ENCODE data around the gene WDR6.

Gene WDR6

DNA sequence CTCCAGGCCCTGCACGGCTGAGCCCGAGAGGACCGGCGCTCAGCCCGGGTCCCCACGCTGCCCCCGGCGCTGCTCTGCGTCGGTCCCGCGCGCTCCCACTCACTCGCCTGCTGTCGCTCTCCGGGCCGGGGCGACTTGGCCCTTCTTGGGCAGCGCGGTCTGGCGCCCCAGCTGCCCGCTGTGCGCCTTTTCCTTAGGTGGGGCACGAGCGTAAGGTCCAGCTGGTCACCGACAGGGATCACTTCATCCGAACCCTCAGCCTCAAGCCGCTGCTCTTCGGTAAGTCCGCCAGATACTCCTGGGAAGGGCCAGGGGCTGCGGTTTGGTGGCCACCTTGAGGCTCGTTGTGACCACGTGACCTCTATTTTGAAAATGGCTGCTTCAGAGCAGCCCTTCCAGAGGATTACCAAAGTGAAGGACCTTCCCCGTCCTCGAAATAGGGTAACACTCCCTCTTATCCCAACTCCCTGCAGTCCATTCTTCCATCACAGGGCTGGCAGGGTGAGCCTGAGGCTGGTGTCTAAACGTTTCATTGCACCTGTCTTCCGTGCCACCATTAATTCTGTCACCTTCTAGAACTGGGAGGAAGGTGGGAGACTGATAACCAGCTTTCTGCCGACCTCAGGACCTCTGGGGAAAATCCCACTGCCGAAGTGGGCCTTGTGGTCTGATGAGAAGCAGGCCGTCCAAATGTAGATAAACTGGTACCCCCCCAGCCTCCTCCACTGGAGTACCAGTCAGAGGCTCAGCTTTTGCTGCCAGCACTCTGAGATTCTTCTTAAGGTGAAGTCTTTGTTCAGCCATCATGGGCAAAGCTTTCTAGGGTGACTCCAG, 16.3 kb upstream of the WDR6 start:
- peaks cover 9 to 29% (median 24%) of the 10 kb centered on the region in 5 donors for H3K4me1 ChIP-seq (ENCODE audit: control insufficient read depth in 5 of 5, insufficient read depth in 5 of 5, low read length in 5 of 5)
- H3K9ac ChIP-seq (ENCODE audit: low read length in 5 of 5) = peak overlapping the region; percentile 48 to 88 (median 71)
- no peaks in the 10 kb centered on the region for H3K9me3 ChIP-seq (ENCODE audit: control insufficient read depth in 5 of 5, low read length in 5 of 5)
- H3K4me3 ChIP-seq (ENCODE audit: low read depth in 1 of 5, low read length in 5 of 5) = peak overlapping the region; percentile 83 to 95 (median 86)
- H3K27me3 ChIP-seq (ENCODE audit: control insufficient read depth in 5 of 5, insufficient read depth in 4 of 5, low read length in 5 of 5) = no peaks in the 10 kb centered on the region
- H3K27ac ChIP-seq (ENCODE audit: low read depth, low read length) = peak overlapping the region; percentile 90
- peaks cover 0 to 20% (median 7%) of the 10 kb centered on the region in 5 donors for H3K36me3 ChIP-seq (ENCODE audit: control insufficient read depth in 5 of 5, insufficient read depth in 5 of 5, low read length in 5 of 5)

DNA sequence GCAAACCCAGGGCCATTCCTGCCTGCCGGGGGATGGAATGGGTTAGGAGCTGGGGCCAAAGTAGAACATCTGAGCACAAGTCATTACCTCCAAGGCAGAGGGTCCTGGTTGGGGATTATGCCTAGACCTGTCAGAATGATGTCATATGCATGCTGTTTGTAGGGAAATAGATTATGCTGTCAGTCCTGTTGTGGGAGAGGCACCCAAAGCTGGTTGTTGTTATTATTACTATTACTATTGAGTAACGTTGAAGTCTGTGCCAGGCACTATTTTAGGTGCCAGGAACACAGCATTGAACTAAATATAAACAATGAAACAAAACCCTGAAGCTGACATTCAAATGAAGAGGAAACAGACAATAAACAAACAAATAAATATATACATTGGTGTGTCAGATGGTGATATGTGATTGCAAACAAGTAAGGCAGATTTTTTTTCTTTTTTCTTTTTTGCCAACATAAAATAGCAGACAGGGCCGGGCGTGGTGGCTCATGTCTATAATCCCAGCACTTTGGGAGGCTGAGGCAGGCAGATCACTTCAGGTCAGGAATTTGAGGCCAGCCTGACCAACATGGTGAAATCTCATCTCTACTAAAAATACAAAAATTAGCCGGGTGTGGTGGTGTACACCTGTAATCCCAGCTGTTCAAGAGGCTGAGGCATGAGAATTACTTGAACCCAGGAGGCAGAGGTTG, 15.2 kb upstream of the WDR6 start:
- Histone ChIP-seq H3K9ac (ENCODE audit: low read length in 5 of 5) (peak overlapping the region in 3 of 5 donors; percentile 30 to 39 (median 31)), H3K27ac (ENCODE audit: low read depth, low read length) (no peak overlapping the region), H3K36me3 (ENCODE audit: control insufficient read depth in 5 of 5, insufficient read depth in 5 of 5, low read length in 5 of 5) (peaks cover 0 to 15% (median 4%) of the 10 kb centered on the region in 5 donors), H3K27me3 (ENCODE audit: control insufficient read depth in 5 of 5, insufficient read depth in 4 of 5, low read length in 5 of 5) (no peaks in the 10 kb centered on the region), H3K4me3 (ENCODE audit: low read depth in 1 of 5, low read length in 5 of 5) (peak overlapping the region in 1 of 5 donors; percentile 93), H3K4me1 (ENCODE audit: control insufficient read depth in 5 of 5, insufficient read depth in 5 of 5, low read length in 5 of 5) (peaks cover 9 to 29% (median 24%) of the 10 kb centered on the region in 5 donors), H3K9me3 (ENCODE audit: control insufficient read depth in 5 of 5, low read length in 5 of 5) (no peaks in the 10 kb centered on the region)

DNA sequence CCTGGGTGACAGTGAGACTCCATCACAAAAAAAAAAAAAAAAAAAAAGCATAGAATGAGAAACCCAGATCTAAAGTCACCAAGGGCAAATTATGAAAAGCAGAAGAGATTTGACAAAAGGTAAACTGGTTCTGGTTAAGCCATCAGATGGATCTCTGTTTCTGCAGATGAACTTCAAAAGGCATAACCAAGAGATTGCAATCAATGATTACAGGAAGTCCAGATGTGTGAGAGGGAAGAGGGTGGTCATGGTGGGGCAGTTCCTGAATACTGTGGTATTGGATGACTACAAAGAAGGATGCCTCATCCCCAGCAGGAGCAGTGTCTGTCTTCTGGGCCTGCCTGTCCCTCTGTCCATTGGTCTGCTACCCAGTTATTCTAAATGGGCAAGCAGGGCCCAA, 13.4 kb upstream of the WDR6 start:
- no peaks in the 10 kb centered on the region for H3K9me3 ChIP-seq (ENCODE audit: control insufficient read depth in 5 of 5, low read length in 5 of 5)
- no peaks in the 10 kb centered on the region for H3K27me3 ChIP-seq (ENCODE audit: control insufficient read depth in 5 of 5, insufficient read depth in 4 of 5, low read length in 5 of 5)
- no peak overlapping the region for H3K4me3 ChIP-seq (ENCODE audit: low read depth in 1 of 5, low read length in 5 of 5)
- no peak overlapping the region for H3K27ac ChIP-seq (ENCODE audit: low read depth, low read length)
- H3K4me1 ChIP-seq (ENCODE audit: control insufficient read depth in 5 of 5, insufficient read depth in 5 of 5, low read length in 5 of 5) = peaks cover 9 to 29% (median 24%) of the 10 kb centered on the region in 5 donors
- peaks cover 0 to 15% (median 4%) of the 10 kb centered on the region in 5 donors for H3K36me3 ChIP-seq (ENCODE audit: control insufficient read depth in 5 of 5, insufficient read depth in 5 of 5, low read length in 5 of 5)
- no peak overlapping the region for H3K9ac ChIP-seq (ENCODE audit: low read length in 5 of 5)

GRCh38 chr3:48996640-48997039, 10.6 kb upstream of the WDR6 start:
- Histone ChIP-seq H3K9ac (ENCODE audit: low read length in 5 of 5) (no peak overlapping the region), H3K27me3 (ENCODE audit: control insufficient read depth in 5 of 5, insufficient read depth in 4 of 5, low read length in 5 of 5) (no peaks in the 10 kb centered on the region), H3K4me1 (ENCODE audit: control insufficient read depth in 5 of 5, insufficient read depth in 5 of 5, low read length in 5 of 5) (peaks cover 1 to 3% (median 2%) of the 10 kb centered on the region in 5 donors), H3K36me3 (ENCODE audit: control insufficient read depth in 5 of 5, insufficient read depth in 5 of 5, low read length in 5 of 5) (peaks cover 0 to 15% (median 4%) of the 10 kb centered on the region in 5 donors), H3K27ac (ENCODE audit: low read depth, low read length) (no peak overlapping the region), H3K9me3 (ENCODE audit: control insufficient read depth in 5 of 5, low read length in 5 of 5) (no peaks in the 10 kb centered on the region), H3K4me3 (ENCODE audit: low read depth in 1 of 5, low read length in 5 of 5) (no peak overlapping the region)

DNA sequence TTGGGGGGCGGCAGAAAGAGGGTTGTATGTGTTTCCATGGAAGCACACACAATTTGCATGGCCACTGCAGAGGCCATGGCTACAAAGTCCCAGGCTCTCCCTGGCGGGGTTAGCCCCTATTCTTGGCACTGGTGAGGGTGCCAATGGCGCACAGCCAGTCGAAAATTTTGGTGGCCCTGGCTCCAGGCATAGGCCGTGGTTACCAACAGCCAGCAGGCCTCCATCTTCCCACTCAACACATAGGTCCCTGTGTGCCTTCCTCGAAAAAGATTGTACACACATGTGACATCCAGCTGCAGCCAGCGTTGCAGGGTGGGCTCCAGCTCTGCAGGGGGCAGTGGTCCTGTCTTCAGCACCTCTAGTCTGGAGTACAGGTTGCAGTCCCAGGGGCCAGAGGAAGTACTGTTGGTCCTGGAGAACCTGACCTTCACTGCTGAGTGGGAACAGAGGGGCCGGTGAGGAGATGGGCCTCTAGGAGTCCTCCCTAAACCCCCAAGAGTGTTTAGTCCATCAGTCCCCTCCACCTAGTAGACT, 10.0 kb upstream of the WDR6 start:
- no peaks in the 10 kb centered on the region for H3K27me3 ChIP-seq (ENCODE audit: control insufficient read depth in 5 of 5, insufficient read depth in 4 of 5, low read length in 5 of 5)
- H3K4me3 ChIP-seq (ENCODE audit: low read depth in 1 of 5, low read length in 5 of 5) = no peak overlapping the region
- no peaks in the 10 kb centered on the region for H3K9me3 ChIP-seq (ENCODE audit: control insufficient read depth in 5 of 5, low read length in 5 of 5)
- H3K27ac ChIP-seq (ENCODE audit: low read depth, low read length) = no peak overlapping the region
- peaks cover 0 to 15% (median 4%) of the 10 kb centered on the region in 5 donors for H3K36me3 ChIP-seq (ENCODE audit: control insufficient read depth in 5 of 5, insufficient read depth in 5 of 5, low read length in 5 of 5)
- H3K4me1 ChIP-seq (ENCODE audit: control insufficient read depth in 5 of 5, insufficient read depth in 5 of 5, low read length in 5 of 5) = no peaks in the 10 kb centered on the region
- no peak overlapping the region for H3K9ac ChIP-seq (ENCODE audit: low read length in 5 of 5)

- Histone ChIP-seq H3K27ac (ENCODE audit: low read depth, low read length) (no peak overlapping the region), H3K9ac (ENCODE audit: low read length in 5 of 5) (peak overlapping the region in 1 of 5 donors; percentile 9), H3K36me3 (ENCODE audit: control insufficient read depth in 5 of 5, insufficient read depth in 5 of 5, low read length in 5 of 5) (peaks cover 0 to 15% (median 4%) of the 10 kb centered on the region in 5 donors), H3K27me3 (ENCODE audit: control insufficient read depth in 5 of 5, insufficient read depth in 4 of 5, low read length in 5 of 5) (no peaks in the 10 kb centered on the region), H3K4me3 (ENCODE audit: low read depth in 1 of 5, low read length in 5 of 5) (no peak overlapping the region), H3K9me3 (ENCODE audit: control insufficient read depth in 5 of 5, low read length in 5 of 5) (no peaks in the 10 kb centered on the region), H3K4me1 (ENCODE audit: control insufficient read depth in 5 of 5, insufficient read depth in 5 of 5, low read length in 5 of 5) (no peaks in the 10 kb centered on the region)
These were observed 9.2 kb upstream of the WDR6 start for GRCh38 chr3:48997714-48998637.

DNA sequence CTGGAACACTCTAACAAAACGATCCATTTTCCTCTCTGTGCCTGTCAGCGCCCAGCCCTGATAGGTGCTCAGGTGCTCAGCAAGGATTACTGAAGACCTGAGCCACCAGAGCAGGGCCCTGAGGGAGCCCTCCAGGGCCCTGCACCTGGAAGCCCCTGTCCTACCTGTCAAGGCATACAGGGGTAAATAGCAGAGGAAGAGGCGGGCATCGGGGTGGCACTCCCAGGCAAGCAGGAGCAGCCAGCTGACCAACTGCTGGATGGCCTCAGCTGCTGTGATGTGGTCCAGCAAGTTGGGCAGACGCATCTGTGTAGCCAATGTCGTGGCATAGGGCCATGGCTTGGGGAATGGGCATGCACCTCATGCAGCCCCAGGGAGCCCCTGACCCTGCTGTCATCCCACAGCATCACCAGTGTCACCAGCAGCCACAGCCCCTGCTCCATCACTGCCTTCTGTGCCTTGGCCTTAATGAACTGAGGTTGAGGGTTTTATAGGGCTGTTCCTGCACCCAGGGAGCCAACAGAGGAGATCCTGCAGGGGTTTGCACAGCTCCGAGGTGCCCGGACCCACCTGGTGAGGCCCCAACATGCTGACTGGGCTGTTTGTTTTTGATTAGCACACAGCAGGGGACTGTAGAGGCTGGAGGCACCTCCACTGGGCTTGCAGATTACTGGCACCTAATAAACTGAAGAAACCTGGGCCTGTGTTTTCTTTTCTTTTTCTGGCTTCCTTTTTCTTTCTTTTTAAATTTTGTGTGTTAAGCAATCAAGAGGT, 7.9 kb upstream of the WDR6 start:
- Histone ChIP-seq H3K36me3 (ENCODE audit: control insufficient read depth in 5 of 5, insufficient read depth in 5 of 5, low read length in 5 of 5) (peaks cover 0 to 13% (median 4%) of the 10 kb centered on the region in 5 donors), H3K27ac (ENCODE audit: low read depth, low read length) (no peak overlapping the region), H3K9ac (ENCODE audit: low read length in 5 of 5) (no peak overlapping the region)

GRCh38 chr3:49001155-49001554, 6.0 kb upstream of the WDR6 start:
- Histone ChIP-seq H3K27ac (ENCODE audit: low read depth, low read length) (no peak overlapping the region), H3K9ac (ENCODE audit: low read length in 5 of 5) (no peak overlapping the region), H3K4me3 (ENCODE audit: low read depth in 1 of 5, low read length in 5 of 5) (no peak overlapping the region), H3K27me3 (ENCODE audit: control insufficient read depth in 5 of 5, insufficient read depth in 4 of 5, low read length in 5 of 5) (no peaks in the 10 kb centered on the region), H3K9me3 (ENCODE audit: control insufficient read depth in 5 of 5, low read length in 5 of 5) (no peaks in the 10 kb centered on the region), H3K36me3 (ENCODE audit: control insufficient read depth in 5 of 5, insufficient read depth in 5 of 5, low read length in 5 of 5) (peaks cover 0 to 10% (median 4%) of the 10 kb centered on the region in 5 donors), H3K4me1 (ENCODE audit: control insufficient read depth in 5 of 5, insufficient read depth in 5 of 5, low read length in 5 of 5) (peaks cover 0 to 2% (median 1%) of the 10 kb centered on the region in 5 donors)

More for the DNA sequence above, 7.9 kb upstream of the WDR6 start:
- no peaks in the 10 kb centered on the region for H3K9me3 ChIP-seq (ENCODE audit: control insufficient read depth in 5 of 5, low read length in 5 of 5)
- H3K27me3 ChIP-seq (ENCODE audit: control insufficient read depth in 5 of 5, insufficient read depth in 4 of 5, low read length in 5 of 5) = no peaks in the 10 kb centered on the region
- H3K4me3 ChIP-seq (ENCODE audit: low read depth in 1 of 5, low read length in 5 of 5) = no peak overlapping the region
- H3K4me1 ChIP-seq (ENCODE audit: control insufficient read depth in 5 of 5, insufficient read depth in 5 of 5, low read length in 5 of 5) = no peaks in the 10 kb centered on the region
